ENCODE results near the gene NYNRIN.
A peak's percentile ranks its signal among the peaks of the same experiment; 100 is the strongest.
"Not testable (repeated sequence)": the region's sequence is repeated elsewhere in the genome, so short reads cannot be mapped to it uniquely, and the experiment has no call there.

Gene NYNRIN

GRCh38 chr14:24398653-24399446 lies at the start of gene NYNRIN:
TSS of gene NYNRIN (plus strand) at chr14:24399003. CDS start at chr14:24399247, 244 bp downstream.
- DNase-seq = peak in 10 of 56 donors; percentile 7 to 59 (median 26)

DNA sequence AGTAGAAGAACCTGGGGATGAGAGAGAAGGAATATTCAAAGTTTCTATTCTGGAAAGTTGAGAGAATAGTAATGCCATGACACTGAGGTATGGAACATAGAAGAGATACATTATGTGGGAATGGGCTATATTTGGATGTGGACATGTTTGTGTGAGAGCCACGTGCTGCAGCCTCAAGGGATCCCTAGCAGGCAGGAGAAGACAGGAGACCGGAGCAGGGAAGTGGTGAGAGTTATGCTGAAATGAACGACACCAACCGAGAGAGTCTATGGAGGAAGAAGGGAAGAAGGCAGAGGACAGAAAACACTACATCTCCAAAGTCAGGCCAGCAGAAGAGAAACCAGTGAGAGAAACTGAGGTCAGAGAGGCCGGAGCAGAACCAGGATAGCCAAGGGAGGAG lies 49.1 kb upstream of the NYNRIN start:
- no peak for DNase-seq

GRCh38 chr14:24351517-24351916 lies 47.3 kb upstream of the NYNRIN start:
- no peak for DNase-seq

- DNase-seq = no peak
Measured at GRCh38 chr14:24353559-24354481, 45.0 kb upstream of the NYNRIN start.

DNA sequence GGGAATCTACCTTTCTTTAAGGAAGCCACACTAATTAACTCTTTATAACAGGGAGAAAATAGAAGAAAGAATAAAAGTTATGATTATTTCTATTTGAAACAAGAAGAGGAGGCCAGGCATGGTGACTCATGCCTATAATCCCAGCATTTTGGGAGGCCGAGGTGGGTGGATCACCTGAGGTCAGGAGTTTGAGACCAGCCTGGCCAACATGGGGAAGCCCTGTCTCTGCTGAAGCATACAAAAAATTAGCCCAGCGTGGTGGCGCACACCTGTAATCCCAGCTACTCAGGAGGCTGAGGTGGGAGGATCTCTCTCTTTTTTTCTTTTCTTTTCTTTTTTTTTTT lies 44.3 kb upstream of the NYNRIN start:
- DNase-seq = not testable (repeated sequence)

GRCh38 chr14:24355009-24355408 lies 43.8 kb upstream of the NYNRIN start:
- no peak for DNase-seq

- DNase-seq = no peak
Measured at GRCh38 chr14:24356208-24356607, 42.6 kb upstream of the NYNRIN start.

- no peak for DNase-seq
Measured at GRCh38 chr14:24360281-24360680, 38.5 kb upstream of the NYNRIN start.

DNA sequence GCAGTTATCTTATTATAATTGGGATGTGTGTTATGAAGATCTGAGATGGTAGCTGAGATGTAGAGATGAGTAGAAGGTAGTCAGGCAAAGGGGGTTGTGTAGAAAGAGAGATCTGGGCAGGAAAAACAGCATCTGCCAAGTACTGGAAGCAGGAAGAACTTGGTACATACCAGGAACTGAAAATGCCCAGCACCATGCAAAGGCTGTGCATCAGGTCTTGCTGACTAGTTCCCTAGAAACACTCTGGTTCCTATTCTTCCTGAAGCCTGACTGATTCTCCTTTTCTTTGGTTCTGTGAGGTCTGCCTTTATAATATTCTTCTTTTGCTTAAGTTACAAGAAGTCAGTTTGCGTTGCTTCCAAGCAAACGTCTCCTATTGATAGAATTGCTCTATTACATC lies 37.5 kb upstream of the NYNRIN start:
- DNase-seq = peak in 1 of 56 donors; percentile 2

DNA sequence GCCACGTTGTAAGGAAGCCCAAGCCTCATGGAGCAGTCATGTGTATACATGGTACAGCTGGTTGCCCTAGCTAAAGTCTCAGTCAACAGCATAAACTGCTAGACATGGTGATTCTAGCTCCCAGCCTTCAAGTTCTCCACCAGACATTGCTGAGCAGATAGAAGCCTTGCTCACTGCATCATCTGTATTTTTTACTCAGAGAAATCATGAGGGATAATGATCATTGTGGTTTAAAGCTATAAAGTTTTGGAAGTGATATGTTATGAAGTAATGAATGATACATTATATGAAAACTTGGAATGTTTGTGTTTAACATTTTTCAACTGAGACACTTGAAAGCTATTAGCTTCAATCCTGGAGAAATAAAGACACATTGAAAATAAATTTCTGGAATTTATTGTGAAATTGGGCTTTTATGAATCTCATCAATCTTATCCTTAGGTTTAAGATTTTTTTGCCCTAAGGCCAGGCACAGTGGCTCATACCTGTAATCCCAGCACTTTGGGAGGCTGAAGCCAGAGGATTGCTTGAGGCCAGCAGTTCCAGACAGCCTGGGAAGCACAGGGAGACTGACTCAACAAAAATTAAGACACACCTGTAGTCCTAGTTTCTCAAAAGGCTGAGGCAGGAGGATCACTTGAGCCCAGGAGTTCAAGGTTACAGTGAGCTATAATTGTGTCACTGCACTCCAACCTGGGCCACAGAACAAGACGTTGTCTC lies 36.4 kb upstream of the NYNRIN start:
- no peak for DNase-seq

DNA sequence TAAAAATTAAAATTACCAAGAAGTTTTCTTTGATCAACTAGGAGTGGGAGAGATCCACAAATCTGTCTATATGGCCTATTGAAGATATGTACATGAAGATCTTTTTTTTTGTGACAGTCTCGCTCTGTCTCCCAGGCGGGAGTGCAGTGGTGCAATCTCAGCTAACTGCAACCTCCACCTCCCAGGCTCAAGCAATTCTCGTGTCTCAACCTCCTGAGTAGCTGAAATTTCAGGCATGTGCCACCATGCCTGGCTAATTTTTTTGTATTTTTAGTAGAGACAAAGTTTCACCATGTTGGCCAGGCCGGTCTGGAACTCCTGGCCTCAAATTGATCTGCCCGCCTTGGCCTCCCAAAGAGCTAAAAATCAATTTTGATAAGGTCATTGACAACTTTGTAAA lies 35.4 kb upstream of the NYNRIN start:
- DNase-seq = no peak

- no peak for DNase-seq
Measured at GRCh38 chr14:24364841-24365240, 34.0 kb upstream of the NYNRIN start.

- peak in 33 of 56 donors; percentile 4 to 82 (median 29) for DNase-seq
Measured at GRCh38 chr14:24365600-24366412, 33.0 kb upstream of the NYNRIN start.

DNA sequence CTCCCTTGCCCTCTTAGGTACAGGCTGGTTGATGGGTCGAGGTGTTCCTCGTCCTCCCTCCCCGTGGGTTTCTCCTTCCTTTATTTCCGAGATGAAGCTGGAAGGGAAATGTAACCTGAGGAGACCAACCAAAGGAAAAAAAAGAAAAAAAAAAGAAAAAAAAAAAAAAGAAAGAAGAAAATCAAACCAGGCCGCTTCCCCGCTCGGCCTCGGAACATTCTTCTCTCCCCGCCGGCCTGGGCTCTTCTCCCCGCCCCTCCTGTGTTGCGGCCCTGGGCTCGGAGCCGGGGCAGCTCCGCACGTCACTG lies 32.4 kb upstream of the NYNRIN start:
- DNase-seq = no peak

GRCh38 chr14:24366721-24367513 lies 31.9 kb upstream of the NYNRIN start:
- DNase-seq = peak in 38 of 56 donors; percentile 9 to 70 (median 33)

DNA sequence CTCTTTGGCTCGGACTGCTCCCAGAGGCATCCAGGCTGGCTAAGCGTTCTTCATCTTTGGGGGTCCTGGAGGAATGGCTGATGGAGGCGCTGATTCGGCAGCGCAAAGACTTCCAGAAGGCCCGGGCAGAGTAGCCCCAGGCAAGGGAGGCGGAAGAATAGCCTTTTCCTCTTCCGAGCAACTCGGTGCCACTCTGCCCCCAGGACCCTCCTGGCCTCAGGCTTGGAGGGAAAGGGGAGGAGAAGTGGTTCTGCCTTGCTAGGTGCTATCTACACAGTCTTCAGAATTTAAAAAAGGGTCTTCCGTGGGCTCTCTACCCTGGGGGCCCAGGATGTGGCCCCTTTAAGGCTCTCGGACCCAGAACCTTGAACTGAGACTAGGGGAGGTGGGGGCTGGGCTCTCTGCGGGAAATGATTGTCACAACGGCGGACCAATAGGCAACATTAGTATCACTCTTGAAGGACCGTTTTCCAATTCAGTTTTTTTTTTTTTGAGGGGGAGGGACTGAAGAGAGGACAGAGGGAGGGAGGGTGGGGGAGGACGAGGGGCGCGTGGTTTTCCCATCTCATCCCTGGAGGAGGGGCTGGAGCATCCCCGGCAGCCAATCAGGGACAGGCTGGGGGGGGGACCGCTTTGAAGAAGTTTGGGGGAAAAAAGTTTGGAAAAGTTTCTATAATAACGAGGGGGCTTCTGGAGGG lies 31.1 kb upstream of the NYNRIN start, which contains the start of gene NFATC4:
Gene NFATC4, plus strand, starts transcription at position 671 of the 698 bp plus-strand sequence. CDS start 157 bp downstream, outside the sequence.
- DNase-seq = peak in 27 of 56 donors; percentile 6 to 61 (median 30)

- DNase-seq = peak in 1 of 56 donors; percentile 61
Measured at GRCh38 chr14:24368212-24368561, 30.6 kb upstream of the NYNRIN start.

DNA sequence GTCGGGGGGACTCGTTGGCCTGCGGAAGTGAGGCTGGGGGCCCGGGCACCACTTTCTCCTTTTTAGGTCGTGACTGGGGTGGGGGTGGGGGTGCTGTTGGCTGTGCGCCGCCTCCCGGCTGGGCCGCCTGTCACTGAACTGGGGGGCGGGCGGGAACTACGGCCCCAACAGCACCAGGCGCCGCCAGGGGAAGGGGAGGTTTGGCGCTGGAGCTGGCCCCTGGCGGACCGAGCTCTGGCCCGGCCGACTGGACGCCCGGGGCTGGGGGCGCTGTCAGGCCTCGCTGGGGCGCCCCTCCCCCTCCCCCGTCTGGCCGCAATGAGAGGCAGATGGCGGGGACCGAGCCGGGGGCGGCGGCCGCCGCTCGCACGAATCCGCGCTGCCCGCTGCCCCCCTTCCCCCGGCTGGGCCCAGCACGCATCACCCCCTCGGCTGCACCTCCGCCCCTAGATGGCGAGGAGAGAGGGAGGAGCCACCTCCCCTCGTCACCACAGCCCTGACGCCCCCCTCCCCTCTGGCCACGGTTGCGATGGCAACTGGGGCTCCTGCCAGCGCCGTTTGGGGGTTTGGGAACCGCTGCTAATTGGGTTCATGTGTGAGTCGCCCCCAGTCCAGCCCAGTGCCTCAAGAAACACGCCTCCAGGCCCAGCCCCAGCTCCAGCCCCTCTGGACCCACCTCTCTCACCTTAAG lies 30.1 kb upstream of the NYNRIN start:
- peak in 29 of 56 donors; percentile 7 to 80 (median 30) for DNase-seq

DNA sequence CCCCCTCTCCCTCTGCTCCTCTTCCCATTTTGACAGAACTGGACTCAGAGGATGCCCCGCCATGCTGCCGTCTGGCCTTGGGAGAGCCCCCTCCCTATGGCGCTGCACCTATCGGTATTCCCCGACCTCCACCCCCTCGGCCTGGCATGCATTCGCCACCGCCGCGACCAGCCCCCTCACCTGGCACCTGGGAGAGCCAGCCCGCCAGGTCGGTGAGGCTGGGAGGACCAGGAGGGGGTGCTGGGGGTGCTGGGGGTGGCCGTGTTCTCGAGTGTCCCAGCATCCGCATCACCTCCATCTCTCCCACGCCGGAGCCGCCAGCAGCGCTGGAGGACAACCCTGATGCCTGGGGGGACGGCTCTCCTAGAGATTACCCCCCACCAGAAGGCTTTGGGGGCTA lies 29.3 kb upstream of the NYNRIN start:
- DNase-seq = no peak
